ENCODE results near the gene CCT5.

GRCh38 chr5:10306806-10307205 is 56.7 kb downstream of the CCT5 start:
- TF ChIP-seq, protein P1, sequence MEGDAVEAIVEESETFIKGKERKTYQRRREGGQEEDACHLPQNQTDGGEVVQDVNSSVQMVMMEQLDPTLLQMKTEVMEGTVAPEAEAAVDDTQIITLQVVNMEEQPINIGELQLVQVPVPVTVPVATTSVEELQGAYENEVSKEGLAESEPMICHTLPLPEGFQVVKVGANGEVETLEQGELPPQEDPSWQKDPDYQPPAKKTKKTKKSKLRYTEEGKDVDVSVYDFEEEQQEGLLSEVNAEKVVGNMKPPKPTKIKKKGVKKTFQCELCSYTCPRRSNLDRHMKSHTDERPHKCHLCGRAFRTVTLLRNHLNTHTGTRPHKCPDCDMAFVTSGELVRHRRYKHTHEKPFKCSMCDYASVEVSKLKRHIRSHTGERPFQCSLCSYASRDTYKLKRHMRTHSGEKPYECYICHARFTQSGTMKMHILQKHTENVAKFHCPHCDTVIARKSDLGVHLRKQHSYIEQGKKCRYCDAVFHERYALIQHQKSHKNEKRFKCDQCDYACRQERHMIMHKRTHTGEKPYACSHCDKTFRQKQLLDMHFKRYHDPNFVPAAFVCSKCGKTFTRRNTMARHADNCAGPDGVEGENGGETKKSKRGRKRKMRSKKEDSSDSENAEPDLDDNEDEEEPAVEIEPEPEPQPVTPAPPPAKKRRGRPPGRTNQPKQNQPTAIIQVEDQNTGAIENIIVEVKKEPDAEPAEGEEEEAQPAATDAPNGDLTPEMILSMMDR (IDR thresholded peaks at IDR 0.05), result no peak
- no peak for TF ChIP-seq POLR2A (IDR thresholded peaks at IDR 0.05)
